ENCODE measurements around the gene INPP5D.

GRCh38 chr2:233185330-233185729 is 125.2 kb downstream of the INPP5D start:
- TF ChIP-seq CTCF (IDR thresholded peaks at IDR 0.05; ENCODE audit: insufficient read depth, low read depth, low read length) = no peak
- TF ChIP-seq EZH2 (IDR thresholded peaks at IDR 0.05; ENCODE audit: insufficient read depth, low read length) = no peak
